MV-4-11 (cell line): ENCODE data around the gene ZNF326.

Experiments
- DNase-seq: peaks from one replicate; lab custom pipeline; 2025; lab: John Stamatoyannopoulos, UW

ZNF326 gene

DNA sequence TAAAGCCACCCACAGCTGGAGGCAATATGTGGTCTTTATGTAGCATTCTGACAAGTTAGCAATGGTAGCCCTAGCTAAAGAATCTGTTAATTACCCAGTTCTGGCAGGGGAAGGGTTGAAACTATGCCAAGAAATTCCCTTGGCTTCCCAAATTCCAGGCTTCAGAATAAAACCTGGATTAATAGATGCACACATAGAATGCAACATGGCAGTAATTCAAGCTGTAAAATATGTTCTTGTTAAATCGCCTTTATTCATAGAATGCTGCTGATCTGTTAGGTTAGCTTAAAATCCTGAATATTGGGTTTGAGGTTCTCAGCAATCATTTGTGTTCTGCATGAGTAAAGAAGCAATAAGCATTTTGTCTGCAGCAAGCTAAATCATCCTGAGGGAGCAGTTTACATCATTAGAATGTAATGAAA is 80.1 kb downstream of the ZNF326 start:
- DNase-seq = no peak

DNA sequence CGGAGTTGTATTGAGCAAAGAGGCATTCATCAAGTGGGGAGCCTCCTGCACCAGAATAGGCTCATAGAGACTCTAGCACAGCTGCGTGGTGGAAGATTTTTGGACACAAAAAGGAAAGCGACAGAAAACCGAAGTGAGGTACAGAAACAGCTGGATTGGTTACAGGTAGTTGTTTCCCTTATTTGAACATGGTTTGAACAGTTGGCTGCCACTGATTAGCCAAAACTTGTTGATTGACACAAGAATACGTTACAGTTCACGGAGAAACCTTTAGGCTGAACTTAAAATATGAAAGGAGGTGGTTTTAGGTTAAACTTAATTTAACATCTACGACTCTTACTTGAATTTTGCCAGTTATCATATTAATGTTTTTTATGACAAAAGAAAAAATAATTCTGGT is 89.1 kb downstream of the ZNF326 start:
- no peak for DNase-seq
